HG03354 (cell line): Measurements from ENCODE around the gene S1PR1.

Source experiments
- ATAC-seq: cut with Tn5 transposase; IDR thresholded peaks from one replicate; pipeline ENCODE4 v1.9.1; 2021; ENCODE audit warnings: mild to moderate bottlenecking; ENCODE audit not compliant: unreplicated experiment, poor library complexity, severe bottlenecking

S1PR1 gene

DNA sequence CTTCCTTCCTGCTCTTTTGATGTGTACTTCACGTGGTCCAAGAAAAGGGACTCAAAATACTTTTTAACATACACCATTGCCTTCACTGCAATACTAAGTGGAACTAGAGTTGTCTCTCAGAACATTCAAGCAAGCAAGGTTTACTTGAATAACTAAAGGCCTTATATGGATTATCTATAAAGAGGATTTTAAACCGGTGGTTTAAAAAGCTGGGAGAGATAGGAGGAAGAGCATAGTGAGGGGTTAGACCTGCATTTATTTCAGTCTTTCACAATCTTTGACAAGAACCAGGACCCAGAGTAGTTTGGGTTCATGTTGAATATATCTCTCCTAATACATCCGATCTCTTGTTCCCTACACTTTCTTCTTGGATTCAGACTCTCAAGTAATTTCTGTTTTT lies 6.9 kb downstream of the S1PR1 start:
- no peak for ATAC-seq

DNA sequence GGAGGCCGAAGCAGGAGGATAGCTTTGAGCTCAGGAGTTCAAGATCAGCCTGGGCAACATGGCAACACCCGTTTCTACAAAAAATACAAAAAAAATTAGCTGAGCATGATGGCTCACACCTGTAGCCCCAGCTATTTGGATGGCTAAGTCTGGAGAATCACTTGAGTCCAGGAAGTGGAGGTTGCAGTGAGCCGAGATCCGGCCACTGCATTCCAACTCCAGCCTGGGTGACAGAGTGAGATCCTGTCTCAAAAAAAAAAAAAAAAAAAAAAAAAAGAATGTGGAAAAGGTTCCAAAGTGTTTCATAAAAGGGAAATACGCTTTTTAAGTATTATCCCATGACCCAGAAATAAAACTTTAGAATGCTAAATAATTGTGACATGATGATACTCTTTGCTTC lies 8.0 kb downstream of the S1PR1 start:
- no peak for ATAC-seq

DNA sequence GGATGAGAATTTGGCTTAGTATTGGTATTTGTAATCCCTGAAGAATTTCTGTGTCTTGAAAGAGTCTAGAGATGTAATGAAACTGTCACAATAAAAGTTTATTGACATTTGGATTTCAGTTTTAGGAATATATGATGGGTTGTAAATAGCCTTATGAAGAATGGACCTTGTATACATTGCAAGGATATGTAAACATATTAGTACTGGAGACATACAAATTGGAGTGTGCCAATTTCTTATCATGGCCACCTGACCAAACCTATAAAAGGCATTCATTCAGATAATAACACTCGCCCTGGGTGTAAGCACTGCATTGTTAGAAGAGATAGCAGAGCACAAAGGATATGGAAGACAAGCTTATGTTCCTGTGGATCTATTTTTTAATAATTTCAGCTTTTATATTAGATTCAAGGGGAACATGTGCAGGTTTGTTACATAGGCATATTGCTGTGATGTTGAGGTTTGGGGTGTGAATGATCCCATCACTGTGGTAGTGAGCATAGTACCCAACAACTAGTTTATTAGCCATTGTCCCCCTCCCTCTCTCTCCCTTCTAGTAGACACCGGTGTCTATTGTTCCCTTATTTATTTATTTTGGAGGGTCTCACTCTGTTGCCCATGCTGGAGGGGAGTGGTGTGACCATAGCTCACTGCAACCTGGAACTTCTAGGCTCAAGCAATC lies 8.6 kb downstream of the S1PR1 start:
- ATAC-seq = no peak

DNA sequence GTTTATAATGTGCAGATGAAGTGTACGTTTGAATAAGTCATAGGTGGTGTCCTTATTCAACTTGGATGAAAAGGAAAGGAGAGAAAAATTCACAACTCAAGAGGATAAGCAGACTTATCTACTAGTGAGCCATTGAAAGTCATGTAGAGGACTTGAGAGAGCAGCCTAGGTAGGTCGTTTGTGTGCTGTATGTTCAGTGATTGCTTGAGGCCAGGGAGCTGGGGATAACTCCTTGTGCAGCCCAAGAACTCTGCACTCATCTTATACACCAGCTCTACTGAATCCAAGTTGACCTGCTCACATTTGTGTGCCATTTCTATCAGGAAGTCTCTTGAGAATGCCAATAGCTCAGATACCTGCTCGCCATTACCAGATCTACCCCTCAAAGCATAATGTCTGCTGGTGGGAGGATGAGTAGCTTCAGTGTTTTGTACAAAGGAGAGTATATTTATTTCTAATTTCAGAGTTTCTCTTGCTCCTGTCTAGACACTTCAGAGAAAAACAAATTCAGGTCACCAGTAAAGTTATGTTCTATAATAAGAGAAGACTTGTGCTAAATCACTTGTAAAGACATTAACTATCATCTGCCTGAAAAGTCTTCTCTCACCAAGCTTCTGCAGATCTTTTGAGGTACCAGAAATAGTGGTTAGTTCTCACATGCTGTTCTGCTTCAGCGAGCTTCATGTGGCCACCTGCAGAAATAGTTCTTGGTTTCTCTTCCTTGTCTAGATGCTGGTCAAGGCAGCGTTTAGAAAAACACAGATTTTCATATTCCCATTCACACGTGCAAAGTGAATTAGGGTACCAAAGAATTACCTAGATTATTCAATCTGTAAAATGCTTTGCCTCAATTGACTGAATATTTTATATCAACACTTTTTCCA lies 10.8 kb downstream of the S1PR1 start:
- ATAC-seq = peak; percentile 96

DNA sequence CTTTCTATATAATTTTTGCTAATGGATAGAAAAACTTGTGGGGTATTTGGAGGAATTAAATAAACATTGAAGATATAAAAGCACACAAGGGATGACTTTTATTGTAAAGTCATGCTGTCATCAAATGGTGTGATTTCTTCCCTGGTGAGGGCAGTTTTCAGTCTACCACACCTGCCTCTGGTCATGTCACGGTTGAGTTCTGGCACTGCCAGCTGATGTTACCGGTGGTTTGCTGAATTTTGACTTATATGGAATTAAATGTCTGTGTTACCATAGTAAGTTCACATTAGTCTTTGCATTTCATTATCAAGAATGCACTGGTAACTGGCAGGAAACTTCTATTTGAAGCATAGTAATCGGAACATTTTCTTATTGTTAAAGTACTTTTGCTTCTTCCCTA lies 13.4 kb downstream of the S1PR1 start:
- no peak for ATAC-seq

DNA sequence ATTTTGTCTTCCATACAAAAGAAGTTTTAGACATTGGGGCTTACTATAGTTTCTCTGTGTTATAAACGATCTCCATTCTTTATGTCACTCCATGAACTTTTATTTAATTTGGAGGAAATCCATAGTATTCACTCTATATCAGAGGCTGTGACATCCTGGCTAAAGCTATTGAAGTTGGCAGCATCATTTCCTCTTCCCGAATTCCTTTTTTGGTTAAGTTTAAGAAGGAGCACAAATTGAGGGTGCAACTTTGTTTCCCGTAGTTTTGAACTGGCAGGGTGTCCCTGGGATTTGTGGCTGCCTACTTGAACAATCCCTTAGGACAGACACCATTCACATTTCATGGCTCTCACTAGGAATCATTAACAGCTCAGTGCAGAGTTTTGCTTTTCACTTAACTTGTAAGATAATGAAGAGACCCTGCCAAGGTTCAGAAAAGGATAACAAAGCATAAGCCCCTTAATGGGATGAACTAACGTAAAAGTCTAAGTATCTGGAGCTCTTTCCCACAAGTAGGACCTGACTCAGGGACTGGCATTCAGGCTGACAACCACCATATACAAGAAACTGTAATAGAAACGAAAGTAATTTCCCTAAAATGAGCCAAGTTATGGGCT lies 13.9 kb downstream of the S1PR1 start:
- no peak for ATAC-seq

DNA sequence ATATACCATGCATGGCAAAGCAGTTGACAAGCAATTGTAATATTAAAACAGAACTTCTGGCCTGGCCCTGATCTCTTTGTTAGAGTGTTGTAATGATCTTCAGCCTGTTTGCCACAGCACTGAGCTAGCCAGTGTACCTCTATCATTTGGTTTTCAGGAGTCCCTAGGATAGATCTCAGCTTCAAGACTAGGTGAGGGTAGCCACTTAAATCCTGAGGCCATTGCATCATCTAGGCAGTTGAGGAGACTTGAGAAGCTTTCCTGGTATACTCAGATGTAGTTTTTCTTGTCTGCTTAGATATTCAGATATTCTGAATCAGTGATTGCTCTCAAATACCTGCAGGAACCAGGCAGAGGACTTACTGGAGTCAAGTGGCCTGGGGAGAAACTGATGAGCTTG lies 14.7 kb downstream of the S1PR1 start:
- no peak for ATAC-seq

DNA sequence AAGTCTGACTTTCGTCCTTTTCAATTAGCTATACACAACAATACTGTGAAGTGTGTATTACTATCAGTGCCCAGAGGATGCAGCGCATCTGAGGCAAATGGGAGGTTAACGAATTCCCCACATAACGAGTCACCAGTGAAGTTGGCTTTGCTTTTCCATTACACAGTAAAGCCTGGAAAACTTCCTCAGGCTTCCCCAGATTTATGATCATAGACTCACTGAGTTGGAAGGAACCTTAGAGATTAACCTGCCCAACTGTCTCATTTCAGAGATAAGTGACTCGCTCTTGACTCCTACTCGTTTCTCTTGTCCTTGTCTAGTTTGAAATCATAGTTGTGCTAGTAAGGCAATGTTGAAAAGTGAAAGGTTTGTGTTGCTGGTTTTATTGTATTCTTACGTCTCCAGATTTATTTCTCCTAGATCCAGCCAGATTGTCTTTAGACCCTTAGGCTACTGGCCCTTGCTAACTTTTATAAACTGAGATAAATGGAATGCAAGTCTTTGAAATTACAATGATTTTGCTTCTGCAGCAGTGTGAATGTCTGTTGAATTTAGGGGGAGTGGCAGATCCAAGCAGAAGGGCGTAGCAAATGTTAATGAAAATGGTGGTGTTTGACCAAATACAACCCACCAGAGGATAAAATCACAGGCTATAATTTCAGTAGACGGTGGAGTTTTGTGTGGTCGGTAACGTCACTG lies 17.3 kb downstream of the S1PR1 start:
- ATAC-seq = no peak

DNA sequence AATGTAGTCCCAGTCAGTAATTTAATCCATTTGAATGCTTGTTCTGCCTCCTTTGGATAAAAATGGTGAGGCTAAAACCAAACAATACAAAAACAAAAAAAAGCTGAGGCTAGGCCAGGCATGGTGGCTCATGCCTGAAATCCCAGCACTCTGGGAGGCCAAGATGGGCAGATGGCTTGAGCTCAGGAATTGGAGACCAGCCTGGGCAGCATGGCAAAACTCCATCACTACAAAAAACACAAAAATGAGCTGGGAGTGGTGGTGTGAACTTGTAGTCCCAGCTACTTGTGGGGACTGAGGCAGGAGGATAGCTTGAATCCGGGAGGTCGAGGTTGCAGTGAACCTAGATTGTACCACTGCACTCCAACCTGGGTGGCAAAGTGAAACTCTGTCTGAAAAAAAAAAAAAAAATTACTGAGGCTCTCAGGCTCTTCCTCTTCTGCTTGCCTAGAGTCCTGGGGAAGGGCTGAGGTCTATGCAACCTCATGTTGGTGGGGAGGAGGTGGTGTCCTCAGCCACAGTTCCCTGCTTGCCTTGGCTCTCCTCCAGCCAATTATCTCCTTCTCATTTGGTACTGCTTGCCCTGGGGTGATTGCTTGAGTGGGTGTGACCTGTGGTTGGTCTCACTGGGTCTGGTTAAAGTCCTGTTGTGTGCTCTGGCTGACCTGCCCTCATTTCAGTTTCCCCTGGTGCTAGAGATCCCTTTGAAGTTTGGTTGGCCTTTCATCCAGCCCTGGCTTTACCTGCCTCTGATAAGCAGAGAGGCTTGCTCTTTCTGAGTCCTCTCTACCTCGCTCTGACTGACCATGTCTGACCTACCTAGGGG lies 20.9 kb downstream of the S1PR1 start:
- peak; percentile 69 for ATAC-seq

DNA sequence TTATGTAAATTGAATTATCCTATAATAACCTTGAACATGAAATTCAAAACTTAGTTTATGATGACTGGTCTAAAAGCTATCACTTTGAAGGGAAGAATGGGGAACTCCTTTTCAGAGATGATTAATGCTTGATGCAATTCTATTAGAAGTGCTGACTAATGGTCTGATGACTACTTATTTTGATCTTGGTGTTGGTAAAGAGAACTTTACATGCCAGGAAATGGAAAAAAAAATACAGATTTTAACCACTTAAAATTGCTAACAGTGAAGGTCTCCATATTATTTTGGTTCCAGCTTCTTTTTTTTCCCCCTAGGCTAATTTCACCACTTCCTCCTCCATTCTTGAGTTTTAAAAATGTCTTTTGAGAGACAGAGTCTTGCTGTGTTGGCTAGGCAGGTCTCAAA lies 22.9 kb downstream of the S1PR1 start:
- ATAC-seq = no peak

DNA sequence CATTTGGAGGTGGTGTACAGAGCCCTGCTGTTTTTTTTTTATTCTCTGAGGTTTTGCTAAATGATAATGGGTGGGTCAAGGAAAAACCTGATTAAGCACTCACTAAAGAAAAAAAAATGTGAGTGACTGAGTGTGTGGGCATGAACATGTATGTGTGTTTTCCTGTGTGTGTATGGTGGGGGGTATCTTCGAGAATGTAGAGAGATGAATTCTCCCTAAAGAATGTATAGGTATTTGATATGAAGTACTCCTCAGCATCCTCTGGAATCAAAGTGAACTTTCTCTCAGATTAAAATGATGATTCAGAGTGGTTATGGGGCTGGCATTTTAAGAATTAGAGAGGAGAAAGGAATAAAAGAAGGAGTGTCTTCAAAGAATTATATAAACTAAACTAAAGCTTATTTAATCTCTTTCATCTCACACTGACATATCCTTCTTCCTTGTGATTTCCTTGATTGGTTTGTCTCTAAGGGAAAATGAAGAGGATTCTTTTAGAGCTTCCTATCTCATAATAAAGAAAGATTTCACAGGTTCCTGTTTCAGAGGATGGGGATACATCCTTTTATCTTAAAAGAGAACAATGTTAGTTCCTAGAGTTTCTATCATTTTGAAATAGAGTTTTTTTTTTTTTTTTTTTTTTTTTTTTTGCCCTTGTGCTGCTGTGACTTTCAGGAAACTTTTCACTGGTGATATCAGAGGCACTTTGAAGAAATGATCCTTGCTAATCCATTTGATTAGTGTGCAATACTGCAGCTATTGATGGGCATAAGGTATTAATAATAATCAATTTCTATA lies 23.9 kb downstream of the S1PR1 start:
- no peak for ATAC-seq

DNA sequence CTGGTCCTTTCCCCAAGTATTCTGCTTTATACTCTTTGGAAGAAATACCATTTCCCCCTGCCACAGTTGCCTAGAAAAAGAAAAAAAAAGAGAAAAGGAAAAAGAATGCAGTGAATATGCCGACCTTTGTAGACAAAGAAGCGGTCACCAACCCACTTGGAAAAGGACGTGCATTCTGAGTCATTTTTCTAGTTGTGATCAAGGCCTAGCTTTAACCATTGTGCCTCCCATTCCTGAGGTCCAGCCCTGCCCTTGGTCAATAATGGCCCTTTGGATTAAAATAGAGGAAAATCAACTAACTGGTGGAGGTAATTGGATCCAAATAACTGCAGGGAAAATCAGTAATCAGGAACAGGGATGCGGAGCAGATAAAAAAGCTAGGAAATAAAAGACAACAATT lies 24.8 kb downstream of the S1PR1 start:
- ATAC-seq = no peak

DNA sequence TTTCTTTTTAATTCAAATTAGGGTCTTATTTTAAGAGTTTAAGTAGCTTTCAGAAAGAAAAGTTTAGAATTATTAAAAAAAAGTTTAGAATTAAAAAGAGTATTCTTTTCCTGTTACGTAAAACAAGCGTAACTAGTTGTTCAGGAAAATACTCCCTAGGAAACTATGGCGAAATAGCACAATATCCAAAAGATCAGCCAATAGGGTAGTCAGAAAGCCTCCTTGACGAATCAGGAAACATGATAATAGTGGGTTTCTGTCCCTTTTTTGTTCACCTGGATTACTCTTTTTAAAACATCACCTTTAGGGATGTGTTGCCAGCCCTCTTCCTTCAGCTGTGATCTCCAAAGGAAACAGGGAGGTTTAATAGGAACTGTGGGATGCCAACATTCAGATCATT lies 25.2 kb downstream of the S1PR1 start:
- no peak for ATAC-seq

DNA sequence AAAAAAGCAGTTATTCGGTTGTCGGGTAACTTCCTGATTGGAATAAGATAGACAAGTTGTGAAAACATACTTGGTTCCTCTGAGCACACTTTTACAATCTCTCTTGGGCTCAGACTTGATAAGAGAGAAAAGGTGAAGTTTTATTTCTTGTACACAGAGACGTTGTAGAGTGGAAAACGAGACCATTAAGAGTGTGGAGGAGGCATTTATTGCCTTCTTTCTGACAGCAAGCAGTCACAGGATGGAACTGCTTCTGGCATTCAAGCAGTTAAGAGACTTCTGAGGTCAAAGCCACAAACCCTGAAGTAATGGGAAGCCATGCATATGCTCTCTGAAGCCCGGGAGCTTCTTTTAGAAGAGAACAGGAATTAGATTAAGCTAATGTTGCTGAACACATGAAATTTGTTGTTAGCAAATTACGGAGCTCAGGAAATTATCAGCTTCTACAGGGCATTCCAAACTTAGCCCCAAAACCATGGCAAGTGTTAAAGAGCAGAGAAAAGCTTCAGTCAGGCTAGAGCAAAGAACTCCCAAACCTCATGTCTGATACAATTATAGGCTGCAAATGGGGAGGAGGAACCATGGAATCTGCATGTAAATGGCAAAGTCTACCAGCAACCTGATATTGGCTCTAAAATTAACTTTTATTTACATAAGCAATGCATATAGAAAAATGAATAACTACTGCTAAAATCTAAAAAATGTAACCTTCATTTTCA lies 26.0 kb downstream of the S1PR1 start:
- peak; percentile 47 for ATAC-seq

DNA sequence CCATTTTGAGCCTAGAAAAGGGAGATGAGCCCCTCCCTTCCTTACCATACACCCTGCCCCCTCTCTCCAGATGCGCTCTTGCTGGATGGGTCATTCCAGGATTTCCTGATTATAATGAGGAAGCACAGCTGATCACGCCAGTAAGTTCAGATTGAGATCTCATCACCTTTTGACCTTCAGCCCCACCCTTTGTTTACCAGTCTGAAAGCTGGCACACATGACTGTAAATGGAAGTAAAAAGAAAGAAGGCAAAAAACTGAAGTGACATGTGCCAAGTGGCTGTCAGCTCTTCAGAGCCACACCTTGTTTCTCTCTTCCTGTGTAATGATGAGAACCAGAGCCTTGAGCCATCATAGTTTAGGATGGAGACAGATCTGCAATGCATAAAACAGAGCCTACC lies 27.9 kb downstream of the S1PR1 start:
- no peak for ATAC-seq

DNA sequence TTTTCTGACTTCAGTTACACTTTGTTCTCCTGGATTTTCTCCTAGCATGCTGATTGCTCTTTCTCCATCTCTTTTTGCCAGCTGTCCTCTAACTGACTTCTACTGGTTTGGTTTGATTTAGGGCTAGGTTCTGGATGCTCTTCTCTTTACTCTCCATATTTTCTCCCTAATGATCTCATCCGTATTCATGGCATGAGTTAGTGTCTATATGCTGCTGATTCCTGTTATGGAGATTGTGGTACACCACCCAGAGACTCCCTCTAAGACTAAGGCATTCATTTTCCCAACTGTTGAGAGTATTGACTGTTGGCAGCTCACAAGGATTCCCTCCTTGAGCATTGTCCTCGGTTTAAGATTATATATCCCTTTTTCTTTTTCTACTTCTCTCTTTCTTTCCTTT lies 28.9 kb downstream of the S1PR1 start:
- no peak for ATAC-seq

DNA sequence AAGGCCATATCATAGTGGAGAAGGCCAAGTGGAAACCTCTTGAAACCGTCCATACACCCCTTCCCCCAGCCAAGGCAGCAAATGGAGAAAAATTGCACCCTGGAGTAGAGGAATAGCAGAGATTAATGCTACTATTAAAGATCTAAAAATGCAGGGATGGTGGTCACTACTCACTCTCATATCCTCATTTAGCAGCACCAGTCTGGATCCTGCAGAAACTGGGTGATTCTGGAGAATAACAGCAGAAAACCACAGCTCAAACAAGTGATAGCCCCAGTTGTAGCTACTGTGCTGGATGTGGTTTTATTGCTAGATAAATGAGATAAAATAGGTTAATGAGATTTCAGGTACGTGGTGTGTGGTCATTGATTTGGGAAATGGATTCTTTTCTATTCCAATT lies 30.3 kb downstream of the S1PR1 start:
- ATAC-seq = no peak

DNA sequence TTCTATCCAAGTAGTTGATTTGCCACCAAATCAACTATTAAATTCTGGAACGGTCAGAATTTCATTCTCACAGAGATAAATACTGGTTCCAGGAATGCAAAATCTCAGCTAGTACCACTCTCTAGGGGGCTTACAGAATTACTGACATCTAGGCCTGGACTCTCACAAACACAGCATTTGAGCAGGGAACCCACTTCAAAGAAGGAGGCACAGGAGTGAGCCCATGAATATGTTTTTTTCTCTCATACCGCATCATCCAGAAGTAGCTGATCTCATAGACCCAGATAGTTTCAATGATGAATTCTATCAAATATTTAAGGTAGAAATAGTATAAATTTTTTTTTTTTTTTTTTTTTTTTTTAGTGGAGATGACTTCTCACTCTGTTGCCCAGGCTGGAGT lies 32.1 kb downstream of the S1PR1 start:
- no peak for ATAC-seq
